Activated T-cell treated with anti-CD3 and anti-CD28 coated beads, Interleukin-2, amount 50 U/mL, for 24 hours (primary cell): ENCODE data around the gene BET1L.

Experiments
- DNase-seq: peaks from one replicate; pipeline ENCODE4 v3.0.0-alpha.2; 2020
- H3K27ac Mint-ChIP-seq: 2 replicates; pipeline ENCODE4 v1.8.0; 2020; ENCODE audit warnings: mild to moderate bottlenecking, mixed read lengths
- H3K27me3 Mint-ChIP-seq: 2 replicates; pipeline ENCODE4 v1.8.0; 2020; ENCODE audit warnings: mixed read lengths
- H3K36me3 Mint-ChIP-seq: 2 replicates; pipeline ENCODE4 v1.8.0; 2020; ENCODE audit warnings: low read depth, mixed read lengths
- H3K4me1 Mint-ChIP-seq: 2 replicates; pipeline ENCODE4 v1.8.0; 2020; ENCODE audit warnings: low read depth, mixed read lengths
- H3K4me3 Mint-ChIP-seq: 2 replicates; pipeline ENCODE4 v1.8.0; 2020; ENCODE audit warnings: mild to moderate bottlenecking, moderate library complexity, mixed read lengths
- H3K9me3 Mint-ChIP-seq: 2 replicates; pipeline ENCODE4 v1.8.0; 2020; ENCODE audit warnings: mixed read lengths

Gene BET1L

DNA sequence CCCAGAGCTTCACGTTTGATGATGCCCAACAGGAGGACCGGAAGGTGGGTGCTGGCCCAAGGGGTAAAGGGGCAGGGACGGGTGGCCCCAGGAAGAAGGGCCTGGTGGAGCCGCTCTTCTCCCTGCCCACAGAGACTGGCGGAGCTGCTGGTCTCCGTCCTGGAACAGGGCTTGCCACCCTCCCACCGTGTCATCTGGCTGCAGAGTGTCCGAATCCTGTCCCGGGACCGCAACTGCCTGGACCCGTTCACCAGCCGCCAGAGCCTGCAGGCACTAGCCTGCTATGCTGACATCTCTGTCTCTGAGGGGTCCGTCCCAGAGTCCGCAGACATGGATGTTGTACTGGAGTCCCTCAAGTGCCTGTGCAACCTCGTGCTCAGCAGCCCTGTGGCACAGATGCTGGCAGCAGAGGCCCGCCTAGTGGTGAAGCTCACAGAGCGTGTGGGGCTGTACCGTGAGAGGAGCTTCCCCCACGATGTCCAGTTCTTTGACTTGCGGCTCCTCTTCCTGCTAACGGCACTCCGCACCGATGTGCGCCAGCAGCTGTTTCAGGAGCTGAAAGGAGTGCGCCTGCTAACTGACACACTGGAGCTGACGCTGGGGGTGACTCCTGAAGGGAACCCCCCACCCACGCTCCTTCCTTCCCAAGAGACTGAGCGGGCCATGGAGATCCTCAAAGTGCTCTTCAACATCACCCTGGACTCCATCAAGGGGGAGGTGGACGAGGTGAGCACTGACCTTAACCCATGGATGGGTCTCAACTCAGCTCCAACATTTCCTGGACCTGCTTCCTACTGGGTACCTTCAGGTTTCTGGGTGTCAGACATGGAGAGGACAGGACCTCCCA, 2.3 kb upstream of the BET1L start:
- Mint-ChIP-seq H3K27me3 (no peaks in the 10 kb centered on the region), H3K9me3 (no peaks in the 10 kb centered on the region), H3K4me1 (peaks cover 40% of the 10 kb centered on the region), H3K36me3 (peaks cover 92% of the 10 kb centered on the region), H3K4me3 (peak overlapping the region; percentile 99), H3K27ac (peak overlapping the region; percentile 97)
- no peak for DNase-seq

- Mint-ChIP-seq H3K4me1 (peaks cover 46% of the 10 kb centered on the region), H3K36me3 (peaks cover 92% of the 10 kb centered on the region), H3K9me3 (no peaks in the 10 kb centered on the region), H3K27ac (peak overlapping the region; percentile 97), H3K4me3 (peak overlapping the region; percentile 99), H3K27me3 (no peaks in the 10 kb centered on the region)
- no peak for DNase-seq
Observed at GRCh38 chr11:208917-209260, 1.7 kb upstream of the BET1L start.

- DNase-seq: peak; percentile 88
- Mint-ChIP-seq H3K36me3 (peaks cover 92% of the 10 kb centered on the region), H3K4me1 (peaks cover 52% of the 10 kb centered on the region), H3K27me3 (no peaks in the 10 kb centered on the region), H3K4me3 (peak overlapping the region; percentile 99), H3K9me3 (no peaks in the 10 kb centered on the region), H3K27ac (peak overlapping the region; percentile 97)
Observed at GRCh38 chr11:208181-208916, 1.1 kb upstream of the BET1L start.

GRCh38 chr11:207863-208180, 623 bp upstream of the BET1L start:
- H3K4me1 Mint-ChIP-seq: peaks cover 57% of the 10 kb centered on the region
- H3K27ac Mint-ChIP-seq: peak overlapping the region; percentile 97
- no peaks in the 10 kb centered on the region for H3K27me3 Mint-ChIP-seq
- H3K36me3 Mint-ChIP-seq: peaks cover 92% of the 10 kb centered on the region
- H3K4me3 Mint-ChIP-seq: peak overlapping the region; percentile 99
- no peaks in the 10 kb centered on the region for H3K9me3 Mint-ChIP-seq
- no peak for DNase-seq

GRCh38 chr11:206526-207207, 532 bp downstream of the BET1L start:
- Mint-ChIP-seq H3K36me3 (peaks cover 92% of the 10 kb centered on the region), H3K9me3 (no peaks in the 10 kb centered on the region), H3K4me3 (peak overlapping the region; percentile 99), H3K4me1 (peaks cover 68% of the 10 kb centered on the region), H3K27me3 (no peaks in the 10 kb centered on the region), H3K27ac (peak overlapping the region; percentile 97)
- no peak for DNase-seq

DNA sequence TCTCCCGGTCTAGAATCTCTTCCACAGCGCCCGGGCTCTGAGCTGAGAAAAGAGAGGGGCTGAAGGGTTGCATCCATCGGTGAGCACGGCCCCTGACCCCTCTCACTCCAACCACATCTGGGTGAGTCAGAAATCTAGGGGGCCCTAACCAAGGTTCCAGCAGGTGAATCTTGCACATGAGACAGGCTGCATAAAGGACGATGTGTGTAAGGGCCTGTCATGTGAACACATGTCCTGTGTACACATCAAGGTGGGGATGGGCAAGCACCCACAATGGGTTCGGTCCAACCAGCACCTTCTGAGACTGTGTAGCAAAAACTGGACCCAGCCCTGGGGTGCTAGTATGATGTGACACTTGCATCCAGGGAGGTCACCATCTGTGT, 1.2 kb downstream of the BET1L start:
- peaks cover 92% of the 10 kb centered on the region for H3K36me3 Mint-ChIP-seq
- peak overlapping the region; percentile 99 for H3K4me3 Mint-ChIP-seq
- no peak for DNase-seq
- H3K27me3 Mint-ChIP-seq: no peaks in the 10 kb centered on the region
- H3K4me1 Mint-ChIP-seq: peaks cover 67% of the 10 kb centered on the region
- no peaks in the 10 kb centered on the region for H3K9me3 Mint-ChIP-seq
- H3K27ac Mint-ChIP-seq: peak overlapping the region; percentile 97

DNA sequence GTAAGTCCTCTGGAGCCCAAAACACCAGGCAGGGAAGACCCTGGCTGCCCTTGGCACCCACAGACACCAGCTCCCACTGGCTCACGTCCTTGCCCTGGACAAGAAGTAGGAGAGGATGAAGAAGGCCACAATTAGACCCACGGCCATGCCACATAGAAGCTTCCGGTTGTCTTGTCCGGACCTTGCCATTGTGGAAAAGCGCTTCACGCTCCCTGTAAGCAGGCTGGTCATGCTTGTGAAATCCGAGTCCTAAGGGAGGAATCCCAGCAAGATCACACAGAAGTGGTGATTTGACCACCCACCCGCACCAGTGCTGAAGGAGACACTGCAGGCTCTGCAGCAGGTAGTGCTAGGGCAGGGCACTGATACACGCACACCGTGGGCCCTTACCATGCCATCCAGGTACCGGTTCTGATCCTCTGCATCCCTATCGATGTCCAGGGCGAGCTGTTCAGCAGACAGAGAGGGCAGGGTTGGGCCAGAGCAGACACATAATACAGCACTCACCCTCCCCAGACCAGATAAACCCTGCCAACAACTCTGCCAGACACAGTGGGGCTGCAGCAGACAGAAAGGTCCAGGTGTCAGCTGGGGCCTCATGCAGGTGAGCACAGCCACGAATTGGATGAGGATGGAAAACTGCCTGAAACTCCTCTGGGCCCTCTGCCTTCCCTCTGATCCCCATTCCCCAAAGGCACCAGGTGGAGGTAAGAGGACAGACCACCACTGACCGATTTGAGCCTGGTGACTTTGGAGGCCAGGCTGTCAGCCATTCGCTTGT, 1.8 kb downstream of the BET1L start:
- Mint-ChIP-seq H3K9me3 (no peaks in the 10 kb centered on the region), H3K36me3 (peaks cover 92% of the 10 kb centered on the region), H3K27ac (peak overlapping the region; percentile 97), H3K4me3 (peak overlapping the region; percentile 99), H3K27me3 (no peaks in the 10 kb centered on the region), H3K4me1 (peaks cover 65% of the 10 kb centered on the region)
- DNase-seq: no peak

- Mint-ChIP-seq H3K4me3 (no peak overlapping the region), H3K9me3 (no peaks in the 10 kb centered on the region), H3K27ac (peak overlapping the region; percentile 97), H3K4me1 (peaks cover 57% of the 10 kb centered on the region), H3K27me3 (no peaks in the 10 kb centered on the region), H3K36me3 (peaks cover 91% of the 10 kb centered on the region)
- no peak for DNase-seq
Observed at GRCh38 chr11:204587-205109, 2.6 kb downstream of the BET1L start.

DNA sequence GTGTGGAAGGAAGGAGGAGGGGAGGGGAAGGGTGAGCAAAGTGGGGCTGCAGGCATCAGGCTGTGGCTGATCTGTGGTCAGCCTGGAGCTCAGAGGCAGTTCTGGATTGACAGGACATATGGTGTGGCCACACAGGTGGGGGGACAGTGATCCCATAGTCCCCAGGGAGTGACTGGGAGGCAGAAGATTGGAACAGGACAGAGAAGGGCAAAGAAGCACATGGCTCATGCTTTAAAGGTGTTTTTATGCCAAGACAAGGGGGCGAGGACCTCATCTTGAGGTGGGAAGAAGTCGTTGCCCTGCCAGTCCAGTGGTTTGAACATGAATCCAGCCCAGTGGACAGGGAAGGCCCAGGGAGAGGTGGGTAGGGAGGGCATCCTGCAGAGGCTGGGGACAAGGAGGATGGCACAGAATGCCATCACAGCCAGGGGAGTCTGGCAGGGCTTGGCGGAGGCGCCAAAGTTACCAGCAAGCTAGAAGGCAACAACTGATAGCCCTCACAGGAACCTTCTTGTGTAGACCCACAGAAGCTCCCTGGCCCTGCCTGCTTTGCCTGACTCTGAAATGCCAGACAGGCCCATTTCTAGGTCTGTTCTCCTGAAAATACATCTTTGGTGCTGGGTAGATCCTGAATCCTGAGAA, 3.1 kb downstream of the BET1L start:
- Mint-ChIP-seq H3K36me3 (peaks cover 85% of the 10 kb centered on the region), H3K9me3 (no peaks in the 10 kb centered on the region), H3K4me1 (peaks cover 53% of the 10 kb centered on the region), H3K27me3 (no peaks in the 10 kb centered on the region), H3K27ac (peak overlapping the region; percentile 97), H3K4me3 (no peak overlapping the region)
- DNase-seq: no peak

GRCh38 chr11:203056-203944, 3.9 kb downstream of the BET1L start:
- no peak overlapping the region for H3K4me3 Mint-ChIP-seq
- H3K27me3 Mint-ChIP-seq: no peaks in the 10 kb centered on the region
- H3K36me3 Mint-ChIP-seq: peaks cover 81% of the 10 kb centered on the region
- H3K4me1 Mint-ChIP-seq: peaks cover 53% of the 10 kb centered on the region
- no peak for DNase-seq
- peak overlapping the region; percentile 93 for H3K27ac Mint-ChIP-seq
- no peaks in the 10 kb centered on the region for H3K9me3 Mint-ChIP-seq

DNA sequence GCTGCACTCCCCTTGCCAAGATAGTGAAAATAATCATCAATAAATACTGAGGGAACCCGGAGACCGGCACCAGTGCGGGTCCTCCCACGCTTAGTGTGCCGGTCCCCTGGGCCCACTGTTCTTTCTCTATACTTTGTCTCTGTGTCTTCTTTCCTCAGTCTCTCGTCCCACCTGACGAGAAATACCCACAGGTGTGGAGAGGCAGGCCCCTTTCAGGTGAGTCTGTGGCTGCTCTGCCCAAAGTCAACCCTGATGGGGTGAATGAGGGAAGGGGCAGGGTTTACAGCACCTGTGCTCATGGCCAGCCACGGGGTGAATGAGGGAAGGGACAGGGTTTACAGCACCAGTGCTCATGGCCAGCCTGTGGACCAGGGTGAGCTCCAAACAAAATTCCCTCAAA, 4.7 kb downstream of the BET1L start:
- Mint-ChIP-seq H3K9me3 (no peaks in the 10 kb centered on the region), H3K36me3 (peaks cover 73% of the 10 kb centered on the region), H3K27me3 (no peaks in the 10 kb centered on the region), H3K4me3 (peak overlapping the region; percentile 39), H3K27ac (peak overlapping the region; percentile 93), H3K4me1 (peaks cover 53% of the 10 kb centered on the region)
- DNase-seq: no peak

GRCh38 chr11:201966-202365, 5.2 kb downstream of the BET1L start:
- H3K27me3 Mint-ChIP-seq: no peaks in the 10 kb centered on the region
- peak overlapping the region; percentile 39 for H3K4me3 Mint-ChIP-seq
- H3K9me3 Mint-ChIP-seq: no peaks in the 10 kb centered on the region
- H3K4me1 Mint-ChIP-seq: peaks cover 53% of the 10 kb centered on the region
- no peak for DNase-seq
- peaks cover 70% of the 10 kb centered on the region for H3K36me3 Mint-ChIP-seq
- H3K27ac Mint-ChIP-seq: peak overlapping the region; percentile 93
